Pancreas (tissue), 10 donors: Measurements from ENCODE around the gene KRT222. TPM values are rescaled to one million over a fixed set of nuclear protein-coding genes. Genes with fewer than 3 reads are reported as not detected.
A peak's percentile ranks its signal among the peaks of the same experiment; 100 is the strongest.

Experiments
- ATAC-seq, 4 donors: fragments of 200-7000 bp; cut with Tn5 transposase; one replicate each; pipeline versions ENCODE4 v1.8.0 to v1.9.1; 2020; ENCODE audit warnings: mild to moderate bottlenecking in 4 of 4, moderate library complexity in 4 of 4
- DNase-seq, 6 donors: peaks; one replicate each; pipeline ENCODE4 v3.0.0-alpha.2; 2020
- FAIRE-seq: peaks from 2 replicates; lab custom pipeline; 2012; peaks lifted over from hg19 to GRCh38; lab: Jason Lieb, UNC
- H3K27ac ChIP-seq, 4 donors: fragments of 200-600 bp; sonication (generic); 1 replicate in 3 of 4; 2 replicates in 1 of 4; pipeline versions ENCODE4 v1.5.0 to v1.8.0; 2020
- H3K27me3 ChIP-seq, 4 donors: fragments of 200-600 bp; one replicate each; pipeline ENCODE4 v1.8.0; 2021
- H3K36me3 ChIP-seq, 3 donors: fragments of 200-600 bp; sonication (generic) in 1 of 3; one replicate each; pipeline versions ENCODE4 v1.5.0 to v1.8.0; 2020 to 2021
- H3K4me1 ChIP-seq, 3 donors: fragments of 200-600 bp; one replicate each; pipeline ENCODE4 v1.8.0; 2021
- H3K4me3 ChIP-seq, 4 donors: fragments of 200-600 bp; sonication (generic) in 2 of 4; one replicate each; pipeline versions ENCODE4 v1.5.0 to v1.8.0; 2020 to 2021
- H3K9me3 ChIP-seq, 4 donors: fragments of 200-600 bp; one replicate each; pipeline ENCODE4 v1.8.0; 2021
- CTCF ChIP-seq, 4 donors: fragments of 200-600 bp; sonication (generic) in 3 of 4; IDR thresholded peaks; one replicate each; pipeline versions ENCODE4 v1.5.0 to v1.8.0; 2021; ENCODE audit warnings: antibody characterized with exemption in 4 of 4
- WGBS, 2 donors: extraction: QIAGEN DNeasy Blood & Tissue Kit; methylation state at CpG; one replicate each; pipeline ENCODE4 v1.1.7; 2013; 5-methylcytosine and 5-hydroxymethylcytosine counted together
- intact Hi-C, 3 donors: fragments of 100-400 bp; cut with DNase I; formaldehyde crosslinking; loops; one replicate each; pipeline versions ENCODE4 v1.11.1 to v1.14.2; 2022
- polyA plus RNA-seq, 2 donors: library from polyadenylated mRNA; stranded (reverse); fragments of 200-250 nt; gene quantifications; one replicate each; pipeline ENCODE4 v1.2.3, GENCODE V29; 2013
- total RNA-seq, 6 donors: library from RNA; stranded (reverse); fragmentation: NEBNext Ultra II Directional in 4 of 6; extraction: Animal tissue kit (Norgen Biotek cat#: 25700) in 4 of 6; gene quantifications; one replicate each; pipeline versions ENCODE4 v1.2.1 to v1.2.4, GENCODE V29; 2021 to 2023
- donor health status: healthy with polysubstance abuse.
- donor health status: DM: no; HTN: no; CAD: no; lungs with moderate emphysema.
- donor health status: DM: no; HTN: no; CAD: no.
- donor health status: control.
- donor health status: control.
- donor health status: Bipolar disorder and iron deficiency.
- donor health status: DM: yes; HTN: yes; CAD: no.
- donor health status: DM: no; HTN: no; CAD: no.
- donor health status: DM: no; HTN: no; CAD: no.
- donor health status: DM: yes; HTN: yes; CAD: no.

KRT222 gene
- total and polyA plus RNA-seq, 8 donors, result 0.28 to 4.9 (median 1.4) TPM

GRCh38 chr17:40616592-40616991 lies 48.4 kb downstream of the KRT222 start:
- FAIRE-seq (no peak), DNase-seq (no peak), ATAC-seq (no peak)
- Histone ChIP-seq H3K4me1 (no peaks in the 10 kb centered on the region), H3K4me3 (no peak overlapping the region), H3K27me3 (peaks cover 0 to 7% (median 3%) of the 10 kb centered on the region in 4 donors), H3K9me3 (no peaks in the 10 kb centered on the region), H3K36me3 (no peaks in the 10 kb centered on the region), H3K27ac (no peak overlapping the region)
- intact Hi-C loops, result loop anchor here (5.0 to 10.0 kb wide), 3 partner anchors 176 to 1048 kb away; partner anchors contain the start of gene KRT28 (in 2 of the 3)
- TF ChIP-seq CTCF (IDR thresholded peaks at IDR 0.05), result no peak
- 52 to 84% methylated on average over 3 of the region's 3 CpGs for WGBS, 2 donors

GRCh38 chr17:40615841-40616476 lies 49.0 kb downstream of the KRT222 start:
- DNase-seq (no peak), ATAC-seq (no peak), FAIRE-seq (no peak)
- no peaks in the 10 kb centered on the region for H3K9me3 ChIP-seq
- H3K27me3 ChIP-seq, result peaks cover 0 to 7% (median 3%) of the 10 kb centered on the region in 4 donors
- no peak overlapping the region for H3K4me3 ChIP-seq
- WGBS, 2 donors, result 55 to 57% methylated on average over 10 of the region's 10 CpGs
- no peak overlapping the region for H3K27ac ChIP-seq
- H3K36me3 ChIP-seq, result no peaks in the 10 kb centered on the region
- intact Hi-C loops, result loop anchor here (5.0 to 10.0 kb wide), 3 partner anchors 176 to 1049 kb away; partner anchors contain the start of gene KRT28 (in 2 of the 3)
- no peak for TF ChIP-seq CTCF (IDR thresholded peaks at IDR 0.05)
- H3K4me1 ChIP-seq, result no peaks in the 10 kb centered on the region

GRCh38 chr17:40615068-40615840 lies 49.7 kb downstream of the KRT222 start:
- intact Hi-C loops, result loop anchor here (5.0 to 10.0 kb wide), 3 partner anchors 177 to 1050 kb away; partner anchors contain the start of gene KRT28 (in 2 of the 3)
- H3K27me3 ChIP-seq, result peaks cover 0 to 7% (median 3%) of the 10 kb centered on the region in 4 donors
- DNase-seq (peak; percentile 30 to 70 (median 52)), FAIRE-seq (no peak), ATAC-seq (peak; percentile 52 to 84 (median 78))
- H3K27ac ChIP-seq, result no peak overlapping the region
- no peak overlapping the region for H3K4me3 ChIP-seq
- H3K36me3 ChIP-seq, result no peaks in the 10 kb centered on the region
- H3K9me3 ChIP-seq, result no peaks in the 10 kb centered on the region
- no peaks in the 10 kb centered on the region for H3K4me1 ChIP-seq
- TF ChIP-seq CTCF (IDR thresholded peaks at IDR 0.05), result peak in 2 of 4 donors; percentile 14 to 19
- 38 to 42% methylated on average over 7 of the region's 7 CpGs for WGBS, 2 donors

GRCh38 chr17:40614431-40615067 lies 50.4 kb downstream of the KRT222 start:
- FAIRE-seq, result no peak
- no peak overlapping the region for H3K4me3 ChIP-seq
- peaks cover 0 to 7% (median 3%) of the 10 kb centered on the region in 4 donors for H3K27me3 ChIP-seq
- H3K36me3 ChIP-seq, result no peaks in the 10 kb centered on the region
- intact Hi-C loops, result loop anchor here (5.0 to 10.0 kb wide), 3 partner anchors 178 to 1050 kb away; partner anchors contain the start of gene KRT28 (in 2 of the 3)
- H3K27ac ChIP-seq, result no peak overlapping the region
- no peaks in the 10 kb centered on the region for H3K4me1 ChIP-seq
- WGBS, 2 donors, result 62 to 71% methylated on average over 13 of the region's 13 CpGs
- no peaks in the 10 kb centered on the region for H3K9me3 ChIP-seq
- no peak for TF ChIP-seq CTCF (IDR thresholded peaks at IDR 0.05)
- no peak for ATAC-seq
- no peak for DNase-seq
